ENCODE measurements around the gene DLGAP3. TPM values are rescaled to one million over a fixed set of nuclear protein-coding genes. Genes with fewer than 3 reads are reported as not detected.

DLGAP3 gene
- total and polyA plus RNA-seq, 2 of the 13 experiments (the other 11 are each of a cell fraction or from before 2014, with no cell fraction given): 0.03 to 0.04 TPM

GRCh38 chr1:34924759-34925555 is 4.5 kb downstream of the DLGAP3 start (continued):
- TF ChIP-seq STAT6 (CRISPR knock-in tag; IDR thresholded peaks at IDR 0.05; ENCODE audit: borderline replicate concordance): no peak
- peak; percentile 86 for TF ChIP-seq MYPOP (CRISPR knock-in tag; IDR thresholded peaks at IDR 0.05)
- TF ChIP-seq TFDP2 (CRISPR knock-in tag; IDR thresholded peaks at IDR 0.05): peak; percentile 81
- TF ChIP-seq ARID2 (CRISPR knock-in tag; IDR thresholded peaks at IDR 0.05; ENCODE audit: borderline replicate concordance): peak; percentile 83; the same call in 1 of the 2 replicates
- TF ChIP-seq GTF3A (CRISPR knock-in tag; conservative IDR thresholded peaks at IDR 0.05): no peak
- TF ChIP-seq THRA (CRISPR knock-in tag; IDR thresholded peaks at IDR 0.05; ENCODE audit: borderline replicate concordance): peak; percentile 96
- TF ChIP-seq HMGA1 (CRISPR knock-in tag; conservative IDR thresholded peaks at IDR 0.05): no peak
- TF ChIP-seq MLX (CRISPR knock-in tag; IDR thresholded peaks at IDR 0.05): peak; percentile 51; the same call in 1 of the 2 replicates
- TF ChIP-seq ZNF3 (CRISPR knock-in tag; IDR thresholded peaks at IDR 0.05): peak; percentile 94
- TF ChIP-seq ZNF780A (CRISPR knock-in tag; IDR thresholded peaks at IDR 0.05): peak; percentile 93; the same call in 1 of the 2 replicates
- TF ChIP-seq HNRNPL (IDR thresholded peaks at IDR 0.05; ENCODE audit: low read depth, low read length): no peak
- TF ChIP-seq ZNF460 (CRISPR knock-in tag; IDR thresholded peaks at IDR 0.05; ENCODE audit: borderline replicate concordance): no peak; the same call in 1 of the 2 replicates
- TF ChIP-seq HNF1B (CRISPR knock-in tag; IDR thresholded peaks at IDR 0.05): peak; percentile 79
- TF ChIP-seq ZNF207 (IDR thresholded peaks at IDR 0.05; ENCODE audit: borderline replicate concordance): no peak
- TF ChIP-seq ZBTB37 (CRISPR knock-in tag; IDR thresholded peaks at IDR 0.05): peak; percentile 85; the same call in 1 of the 2 replicates
- peak; percentile 96 for TF ChIP-seq SNAPC2 (CRISPR knock-in tag; IDR thresholded peaks at IDR 0.05)
- TF ChIP-seq KDM4B (CRISPR knock-in tag; IDR thresholded peaks at IDR 0.05): peak; percentile 99
- no peak for TF ChIP-seq ZFP62 (CRISPR knock-in tag; IDR thresholded peaks at IDR 0.05)

All from HepG2 (cell line).